ENCODE measurements around the gene DNAI1.

- TF ChIP-seq REST (IDR thresholded peaks at IDR 0.05; ENCODE audit: insufficient replicate concordance, low read depth), result no peak
- TF ChIP-seq, protein P1, sequence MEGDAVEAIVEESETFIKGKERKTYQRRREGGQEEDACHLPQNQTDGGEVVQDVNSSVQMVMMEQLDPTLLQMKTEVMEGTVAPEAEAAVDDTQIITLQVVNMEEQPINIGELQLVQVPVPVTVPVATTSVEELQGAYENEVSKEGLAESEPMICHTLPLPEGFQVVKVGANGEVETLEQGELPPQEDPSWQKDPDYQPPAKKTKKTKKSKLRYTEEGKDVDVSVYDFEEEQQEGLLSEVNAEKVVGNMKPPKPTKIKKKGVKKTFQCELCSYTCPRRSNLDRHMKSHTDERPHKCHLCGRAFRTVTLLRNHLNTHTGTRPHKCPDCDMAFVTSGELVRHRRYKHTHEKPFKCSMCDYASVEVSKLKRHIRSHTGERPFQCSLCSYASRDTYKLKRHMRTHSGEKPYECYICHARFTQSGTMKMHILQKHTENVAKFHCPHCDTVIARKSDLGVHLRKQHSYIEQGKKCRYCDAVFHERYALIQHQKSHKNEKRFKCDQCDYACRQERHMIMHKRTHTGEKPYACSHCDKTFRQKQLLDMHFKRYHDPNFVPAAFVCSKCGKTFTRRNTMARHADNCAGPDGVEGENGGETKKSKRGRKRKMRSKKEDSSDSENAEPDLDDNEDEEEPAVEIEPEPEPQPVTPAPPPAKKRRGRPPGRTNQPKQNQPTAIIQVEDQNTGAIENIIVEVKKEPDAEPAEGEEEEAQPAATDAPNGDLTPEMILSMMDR (IDR thresholded peaks at IDR 0.05; ENCODE audit: insufficient read depth, low read length), result no peak
These were observed 2.5 kb upstream of the DNAI1 start for GRCh38 chr9:34456151-34456550.
